T-helper 1 cell (primary cell): ENCODE results near the gene COX14.
"Not testable (repeated sequence)": the region's sequence is repeated elsewhere in the genome, so short reads cannot be mapped to it uniquely, and the experiment has no call there.

Experiments used
- DNase-seq, 5 donors: peaks; one replicate each; pipeline ENCODE4 v3.0.0-alpha.2; 2012 to 2020
- total RNA-seq, 4 donors: gene quantifications; one replicate each; lab custom pipeline; 2026; lab: John Stamatoyannopoulos, UW

COX14 gene
- 11.1 to 13.5 (median 12.9) reads per million in 4 donors for total RNA-seq

GRCh38 chr12:50111693-50112455 lies at the start of gene COX14:
Gene COX14 (plus strand): TSS chr12:50112236. CDS start chr12:50120044, 7,808 bp downstream.
- DNase-seq = peak; percentile 98 to 100 (median 98)

DNA sequence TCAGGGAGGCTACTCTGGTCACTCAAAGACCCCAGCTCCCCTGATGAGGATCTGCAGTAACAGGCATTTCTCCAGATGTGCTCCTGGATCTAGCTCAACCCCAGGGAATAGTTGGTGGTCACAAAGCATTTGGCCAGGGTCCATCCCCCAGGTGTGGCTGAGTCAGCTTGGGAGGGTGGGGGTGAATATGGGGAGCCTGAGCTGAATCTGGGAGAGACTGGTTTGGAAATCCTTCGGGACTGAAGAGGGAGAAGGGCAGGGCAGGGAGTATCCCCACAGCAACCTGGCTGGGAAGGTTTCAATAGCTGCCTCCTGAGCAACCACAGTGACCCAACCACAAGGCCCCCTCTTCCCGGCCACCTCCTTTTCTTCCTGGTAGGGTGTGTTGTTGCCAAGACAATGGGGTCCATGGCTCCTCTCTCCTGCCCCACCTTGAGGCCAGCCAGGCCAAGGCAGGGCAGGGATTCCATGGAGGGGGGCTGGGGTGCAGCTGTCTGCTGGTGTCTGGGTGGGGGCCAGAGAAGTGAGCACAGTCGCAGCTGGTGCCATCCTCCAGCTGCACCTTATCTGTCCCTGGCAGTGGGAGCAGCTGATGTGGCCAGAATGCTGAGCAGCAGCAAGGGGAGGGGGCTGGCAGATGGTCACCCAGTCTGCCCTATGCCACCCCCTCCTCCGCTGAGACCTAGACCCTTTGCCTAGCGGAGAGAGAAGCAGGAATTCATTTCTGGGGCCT lies 49.1 kb upstream of the COX14 start:
- DNase-seq = no peak

DNA sequence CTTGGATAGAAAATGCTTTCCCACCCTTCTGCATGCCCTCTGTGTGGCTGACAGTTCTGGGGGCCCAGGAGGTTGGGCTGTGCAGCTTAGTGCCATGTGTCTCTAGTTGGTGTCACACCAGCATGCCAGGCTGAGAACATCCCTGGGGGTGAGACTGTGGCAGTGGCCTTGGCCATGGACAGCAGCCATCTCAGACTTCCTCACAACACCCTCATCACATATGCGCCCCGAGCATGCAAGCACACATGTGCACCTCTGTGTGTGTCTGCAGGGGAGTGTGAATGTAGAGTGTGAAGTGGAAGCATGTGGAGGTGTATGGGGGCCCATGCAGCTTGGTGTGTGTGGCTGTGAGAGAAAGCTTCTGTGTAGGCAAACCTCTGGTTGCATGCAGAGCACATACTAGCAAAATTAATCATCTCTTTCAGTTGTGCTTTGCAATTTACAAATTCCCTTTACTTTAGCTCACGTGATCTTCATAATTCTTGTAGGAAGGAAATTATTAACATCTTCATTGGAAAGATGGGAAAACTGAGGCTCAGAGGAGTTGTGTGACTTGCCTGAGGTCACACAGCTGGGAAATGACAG lies 46.2 kb upstream of the COX14 start:
- DNase-seq = no peak

- no peak for DNase-seq
Measured at GRCh38 chr12:50066402-50066801, 45.6 kb upstream of the COX14 start.

DNA sequence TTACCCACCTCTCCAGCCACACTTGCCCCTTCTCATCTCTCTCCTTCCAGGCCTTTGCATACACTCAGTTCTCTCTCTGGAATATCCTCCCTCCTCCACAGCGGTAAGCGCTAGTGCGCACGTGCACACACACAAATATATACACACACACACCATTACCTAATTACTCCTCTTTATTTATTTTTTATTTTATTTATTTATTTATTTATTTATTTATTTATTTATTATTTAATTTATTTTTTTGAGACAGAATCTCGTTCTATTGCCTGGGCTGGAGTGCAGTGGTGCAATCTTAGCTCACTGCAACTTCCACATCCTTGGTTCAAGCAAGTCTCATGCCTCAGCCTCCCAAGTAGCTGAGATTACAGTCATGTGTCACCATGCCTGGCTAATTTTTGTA lies 43.0 kb upstream of the COX14 start:
- no peak for DNase-seq

GRCh38 chr12:50069539-50069938 lies 42.5 kb upstream of the COX14 start:
- DNase-seq = no peak

DNA sequence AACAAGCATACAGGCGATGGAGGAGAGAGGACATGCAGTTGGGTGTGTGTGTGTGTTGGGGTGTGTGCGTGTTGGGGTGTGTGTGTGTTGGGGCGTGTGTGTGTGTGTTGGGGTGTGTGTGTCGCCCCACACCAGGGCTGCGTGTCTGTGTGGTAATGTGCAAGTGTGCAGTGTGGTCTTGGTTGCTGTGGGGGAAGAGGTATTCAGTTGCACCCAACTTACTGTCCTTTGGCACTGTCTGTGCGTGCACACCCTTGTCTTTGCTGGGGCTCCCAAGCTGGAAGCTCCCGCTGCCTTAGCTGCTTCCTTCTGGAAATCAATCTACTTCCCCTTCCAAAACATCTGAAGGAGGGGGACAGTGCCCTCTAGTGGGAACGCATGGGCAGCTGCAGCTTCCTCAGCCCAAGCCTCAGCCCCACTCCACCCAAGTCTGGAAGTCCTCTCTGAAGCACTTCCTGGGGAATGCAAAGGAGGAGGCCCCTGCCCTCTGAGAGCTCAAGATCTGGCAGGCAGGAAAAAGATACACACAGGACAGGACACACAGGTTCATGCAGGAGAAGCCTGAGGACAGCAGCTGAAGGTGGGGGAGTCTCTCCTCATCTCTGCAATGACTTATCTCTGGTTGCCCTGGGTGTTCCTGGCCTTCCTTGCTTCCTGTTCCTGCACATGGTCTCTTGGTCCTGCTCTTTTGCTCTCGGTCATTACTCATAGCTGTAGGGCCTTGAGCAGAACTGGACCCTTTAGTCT lies 41.5 kb upstream of the COX14 start:
- DNase-seq = peak; percentile 32 to 60 (median 44)

- DNase-seq = no peak
Measured at GRCh38 chr12:50072198-50072907, 39.7 kb upstream of the COX14 start.

DNA sequence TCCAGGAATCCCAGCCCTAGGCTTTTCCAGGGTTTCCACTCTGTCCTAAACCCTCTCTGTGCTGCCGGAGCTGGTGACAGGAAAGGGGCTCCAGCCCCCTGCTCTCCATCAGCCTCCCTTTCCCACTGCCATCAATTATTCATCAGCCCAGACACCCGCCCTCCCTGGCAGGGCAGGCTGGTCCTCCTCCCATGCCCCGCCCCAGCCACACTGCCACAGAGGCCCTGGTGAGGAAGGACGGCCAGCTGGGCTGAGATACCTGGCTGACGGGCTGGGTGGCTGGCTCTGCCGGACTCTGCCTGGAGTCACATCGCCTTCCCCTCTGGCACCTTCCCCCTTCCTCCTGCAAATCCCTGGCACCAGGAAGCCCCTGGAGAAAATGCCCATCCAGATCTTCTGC lies 38.8 kb upstream of the COX14 start:
- DNase-seq = no peak

- no peak for DNase-seq
Measured at GRCh38 chr12:50073712-50074111, 38.3 kb upstream of the COX14 start.

GRCh38 chr12:50074936-50075807 lies 36.9 kb upstream of the COX14 start:
- DNase-seq = peak; percentile 53 to 77 (median 72)

DNA sequence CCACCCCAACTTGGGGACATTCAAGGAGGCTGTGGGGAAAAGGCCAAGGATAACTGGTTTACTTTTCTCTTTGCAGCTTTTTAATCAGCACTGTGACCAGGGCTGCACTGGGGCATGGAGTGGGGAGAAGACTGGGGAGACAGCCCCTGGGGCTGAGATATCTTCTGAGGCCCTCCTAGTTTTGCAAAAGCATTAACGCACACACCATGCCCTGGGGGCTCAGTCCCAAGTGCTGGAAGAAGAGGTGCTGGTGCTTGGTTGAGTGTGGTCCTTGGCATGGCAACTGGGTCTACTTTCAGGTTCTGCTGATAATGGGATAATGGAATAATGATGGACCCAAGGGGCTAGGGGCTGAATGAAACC lies 36.2 kb upstream of the COX14 start:
- no peak for DNase-seq

GRCh38 chr12:50077099-50077498 lies 34.9 kb upstream of the COX14 start:
- no peak for DNase-seq

DNA sequence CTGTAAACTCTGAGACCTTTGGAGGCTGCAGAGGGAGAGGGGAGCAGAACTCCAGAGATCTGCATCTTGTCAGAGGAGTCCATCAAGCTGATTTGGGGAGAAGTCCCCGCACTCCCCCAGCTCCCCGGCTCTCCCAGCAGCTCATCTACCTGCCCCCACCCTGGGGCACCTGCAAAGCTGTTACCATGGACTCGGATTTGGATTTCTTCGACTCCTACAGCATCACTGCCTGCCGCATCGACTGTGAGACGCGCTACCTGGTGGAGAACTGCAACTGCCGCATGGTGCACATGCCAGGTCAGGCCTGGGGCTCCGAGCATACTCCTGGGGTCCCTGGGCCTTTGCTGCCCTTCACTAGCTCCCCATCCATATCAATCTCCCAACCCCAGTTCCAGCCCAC lies 33.8 kb upstream of the COX14 start:
- DNase-seq = no peak

DNA sequence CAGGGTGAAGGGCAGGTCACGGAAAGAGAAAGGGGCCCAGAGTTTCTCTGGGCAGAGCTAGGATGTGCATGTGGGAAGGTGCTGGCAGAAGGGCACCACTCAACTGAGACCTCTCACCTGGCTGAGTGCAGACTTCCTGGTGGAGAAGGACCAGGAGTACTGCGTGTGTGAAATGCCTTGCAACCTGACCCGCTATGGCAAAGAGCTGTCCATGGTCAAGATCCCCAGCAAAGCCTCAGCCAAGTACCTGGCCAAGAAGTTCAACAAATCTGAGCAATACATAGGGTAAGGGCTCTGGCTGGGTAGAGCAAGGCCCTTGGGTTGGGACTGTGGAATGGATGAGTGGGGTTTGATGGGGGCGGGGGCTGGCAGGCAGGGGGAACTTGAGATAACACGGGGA lies 32.3 kb upstream of the COX14 start:
- no peak for DNase-seq

- DNase-seq = no peak
Measured at GRCh38 chr12:50081096-50081808, 30.8 kb upstream of the COX14 start.

DNA sequence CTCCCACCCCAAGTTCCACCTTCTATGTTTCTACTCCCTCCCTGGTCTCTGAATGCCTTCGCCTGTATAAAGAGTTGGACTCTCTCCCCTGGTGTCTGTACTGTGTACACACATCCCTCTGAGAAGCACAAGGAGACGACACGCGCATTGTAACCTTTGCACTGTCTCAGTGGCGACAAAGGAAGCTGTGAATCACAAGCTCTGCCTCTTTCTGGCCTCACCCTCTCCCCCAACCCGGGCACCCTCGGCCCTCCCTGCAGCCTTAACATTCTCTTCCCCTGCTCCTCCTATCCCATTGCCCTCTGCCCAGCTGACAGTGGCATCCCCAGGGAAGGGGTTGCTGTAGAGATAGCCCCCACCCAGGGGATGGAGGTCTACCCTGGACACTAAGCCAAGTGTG lies 29.4 kb upstream of the COX14 start:
- no peak for DNase-seq

DNA sequence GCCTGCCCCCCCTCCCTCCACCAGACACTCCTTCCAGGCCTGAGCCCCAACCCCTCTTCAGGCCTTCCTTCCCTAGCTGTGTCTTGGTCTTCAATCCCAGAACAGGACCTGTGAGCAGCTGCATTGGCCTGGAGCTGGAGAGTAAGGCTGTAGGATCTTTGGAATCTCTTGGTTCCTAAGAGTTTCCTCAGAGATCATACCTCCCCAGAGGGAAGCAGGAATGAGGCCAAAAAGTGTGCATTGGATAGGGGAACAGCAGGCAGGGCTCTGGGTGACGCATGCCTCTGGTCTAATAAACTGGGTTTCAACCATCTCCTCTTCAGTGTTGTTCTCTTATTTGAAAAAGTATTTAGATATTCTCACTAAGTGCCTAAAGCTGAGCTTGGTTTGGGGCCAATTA lies 28.7 kb upstream of the COX14 start:
- DNase-seq = no peak

GRCh38 chr12:50084409-50084774 lies 27.6 kb upstream of the COX14 start:
- DNase-seq = not testable (repeated sequence)

DNA sequence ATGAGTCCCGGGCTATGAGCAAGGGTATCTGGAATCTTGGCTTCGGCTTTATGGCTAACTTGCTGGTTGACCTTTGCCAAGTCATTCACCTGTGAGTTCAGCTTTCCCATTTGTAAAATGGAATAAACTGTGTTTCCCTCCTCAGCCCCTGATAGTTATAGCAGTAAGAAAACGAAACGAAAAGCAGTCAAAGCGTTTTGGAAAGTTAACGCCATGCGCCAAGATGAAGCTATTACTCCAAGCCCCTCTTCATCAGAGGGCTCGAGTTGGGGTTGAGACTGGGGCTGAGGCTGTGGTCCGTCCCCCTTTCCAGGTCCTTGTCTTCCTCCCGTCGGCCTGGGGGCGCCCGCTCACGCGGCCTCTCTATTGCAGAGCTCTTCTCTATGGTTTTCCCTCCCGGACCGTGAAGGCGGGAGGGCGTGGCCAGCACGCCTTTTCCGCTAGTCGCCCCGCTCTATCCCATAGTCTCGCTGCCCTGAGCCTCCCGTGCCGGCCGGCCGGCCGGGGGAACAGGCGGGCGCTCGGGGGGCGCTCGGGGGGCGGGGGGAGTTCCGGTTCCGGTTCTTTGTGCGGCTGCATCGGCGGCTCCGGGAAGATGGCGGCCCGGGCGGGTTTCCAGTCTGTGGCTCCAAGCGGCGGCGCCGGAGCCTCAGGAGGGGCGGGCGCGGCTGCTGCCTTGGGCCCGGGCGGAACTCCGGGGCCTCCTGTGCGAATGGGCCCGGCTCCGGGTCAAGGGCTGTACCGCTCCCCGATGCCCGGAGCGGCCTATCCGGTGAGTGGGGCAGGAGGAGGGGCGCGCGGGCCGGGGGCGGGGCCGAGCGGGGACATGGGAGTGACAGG lies 27.0 kb upstream of the COX14 start, which contains the start of gene SMARCD1:
SMARCD1 (plus strand) TSS at position 568 of the 840 bp plus-strand sequence; CDS start at position 596, 28 bp downstream.
- DNase-seq = peak; percentile 74 to 90 (median 77)
